ENCODE results near the gene MTFR1L. TPM values are rescaled to one million over a fixed set of nuclear protein-coding genes. Genes with fewer than 3 reads are reported as not detected.
A peak's percentile ranks its signal among the peaks of the same experiment; 100 is the strongest.

MTFR1L gene
- total RNA-seq, 2 experiments from 2014 or later: 25.5 to 28.0 TPM

GRCh38 chr1:25779388-25779787 is 40.4 kb upstream of the MTFR1L start:
- Histone ChIP-seq H3K27me3 (ENCODE audit: control insufficient read depth in 1 of 2, insufficient read depth in 2 of 2, low read length in 2 of 2) (no peaks in the 10 kb centered on the region), H3K4me1 (ENCODE audit: insufficient read depth, low read length) (peaks cover 43% of the 10 kb centered on the region), H3K27ac (ENCODE audit: low read depth in 1 of 2, low read length in 2 of 2) (no peak overlapping the region), H3K4me3 (ENCODE audit: low read length) (no peak overlapping the region), H3K36me3 (ENCODE audit: insufficient read depth, low read length) (peaks cover 54% of the 10 kb centered on the region), H3K9me3 (ENCODE audit: control insufficient read depth in 1 of 2, insufficient read depth in 1 of 2, low read length in 2 of 2) (no peaks in the 10 kb centered on the region)
- Mint-ChIP-seq H3K27ac (peak overlapping the region; percentile 98), H3K36me3 (ENCODE audit: low read depth) (peaks cover 77% of the 10 kb centered on the region), H3K4me3 (no peak overlapping the region), H3K4me1 (ENCODE audit: low read depth) (peaks cover 43% of the 10 kb centered on the region), H3K27me3 (no peaks in the 10 kb centered on the region), H3K9me3 (no peaks in the 10 kb centered on the region)
- no peak for TF ChIP-seq CTCF (IDR thresholded peaks at IDR 0.05)
- ChIA-PET POLR2A (no interaction called here), CTCF (no interaction called here)
- no peak for DNase-seq
- no peak for ATAC-seq (ENCODE audit: poor library complexity)
- intact Hi-C loops (cut with DNase I, micrococcal nuclease): no loop called here

- Histone ChIP-seq H3K36me3 (ENCODE audit: insufficient read depth, low read length) (peaks cover 58% of the 10 kb centered on the region), H3K9me3 (ENCODE audit: control insufficient read depth in 1 of 2, insufficient read depth in 1 of 2, low read length in 2 of 2) (no peaks in the 10 kb centered on the region), H3K27me3 (ENCODE audit: control insufficient read depth in 1 of 2, insufficient read depth in 2 of 2, low read length in 2 of 2) (no peaks in the 10 kb centered on the region), H3K4me3 (ENCODE audit: low read length) (no peak overlapping the region), H3K27ac (ENCODE audit: low read depth in 1 of 2, low read length in 2 of 2) (no peak overlapping the region), H3K4me1 (ENCODE audit: insufficient read depth, low read length) (peaks cover 37% of the 10 kb centered on the region)
- Mint-ChIP-seq H3K27me3 (no peaks in the 10 kb centered on the region), H3K4me1 (ENCODE audit: low read depth) (peaks cover 38% of the 10 kb centered on the region), H3K4me3 (no peak overlapping the region), H3K27ac (peak overlapping the region; percentile 98), H3K36me3 (ENCODE audit: low read depth) (peaks cover 77% of the 10 kb centered on the region), H3K9me3 (no peaks in the 10 kb centered on the region)
- DNase-seq: no peak
- ChIA-PET POLR2A (no interaction called here), CTCF (no interaction called here)
- TF ChIP-seq CTCF (IDR thresholded peaks at IDR 0.05): no peak
- no peak for ATAC-seq (ENCODE audit: poor library complexity)
- intact Hi-C loops (cut with DNase I, micrococcal nuclease): no loop called here
Observed at GRCh38 chr1:25779894-25780293, 39.9 kb upstream of the MTFR1L start.

- Mint-ChIP-seq H3K4me3 (no peak overlapping the region), H3K36me3 (ENCODE audit: low read depth) (peaks cover 77% of the 10 kb centered on the region), H3K27ac (peak overlapping the region; percentile 98), H3K27me3 (no peaks in the 10 kb centered on the region), H3K4me1 (ENCODE audit: low read depth) (peaks cover 31% of the 10 kb centered on the region), H3K9me3 (no peaks in the 10 kb centered on the region)
- intact Hi-C loops (cut with DNase I, micrococcal nuclease): no loop called here
- ChIA-PET POLR2A (no interaction called here), CTCF (interaction anchor here (1.5 kb wide), 1 partner anchor 172 kb away, joined by 3 read pairs; no protein-coding TSS in a partner anchor)
- Histone ChIP-seq H3K36me3 (ENCODE audit: insufficient read depth, low read length) (peaks cover 61% of the 10 kb centered on the region), H3K27ac (ENCODE audit: low read depth in 1 of 2, low read length in 2 of 2) (peak overlapping the region in 1 of 2 donors; percentile 3), H3K4me1 (ENCODE audit: insufficient read depth, low read length) (peaks cover 31% of the 10 kb centered on the region), H3K27me3 (ENCODE audit: control insufficient read depth in 1 of 2, insufficient read depth in 2 of 2, low read length in 2 of 2) (no peaks in the 10 kb centered on the region), H3K4me3 (ENCODE audit: low read length) (no peak overlapping the region), H3K9me3 (ENCODE audit: control insufficient read depth in 1 of 2, insufficient read depth in 1 of 2, low read length in 2 of 2) (no peaks in the 10 kb centered on the region)
- no peak for TF ChIP-seq CTCF (IDR thresholded peaks at IDR 0.05)
- DNase-seq (no peak), ATAC-seq (ENCODE audit: poor library complexity) (no peak)
Observed at GRCh38 chr1:25780318-25781129, 39.2 kb upstream of the MTFR1L start.

All from CD4-positive, alpha-beta T cell (primary cell).